GM08714 (cell line): ENCODE measurements around the gene SPEF1.

ENCODE experiments used
- H3K4me3 ChIP-seq: fragments of 200-500 bp; sonication (Bioruptor generic); 2 replicates; pipeline ENCODE4 v1.5.1; 2014; ENCODE audit warnings: mild to moderate bottlenecking, low read length, inconsistent platforms
- ZNF274 ChIP-seq: IDR thresholded peaks from 2 replicates; pipeline ENCODE4 v1.6.1; 2012; ENCODE audit warnings: mild to moderate bottlenecking, low read depth, low read length

The SPEF1 gene

DNA sequence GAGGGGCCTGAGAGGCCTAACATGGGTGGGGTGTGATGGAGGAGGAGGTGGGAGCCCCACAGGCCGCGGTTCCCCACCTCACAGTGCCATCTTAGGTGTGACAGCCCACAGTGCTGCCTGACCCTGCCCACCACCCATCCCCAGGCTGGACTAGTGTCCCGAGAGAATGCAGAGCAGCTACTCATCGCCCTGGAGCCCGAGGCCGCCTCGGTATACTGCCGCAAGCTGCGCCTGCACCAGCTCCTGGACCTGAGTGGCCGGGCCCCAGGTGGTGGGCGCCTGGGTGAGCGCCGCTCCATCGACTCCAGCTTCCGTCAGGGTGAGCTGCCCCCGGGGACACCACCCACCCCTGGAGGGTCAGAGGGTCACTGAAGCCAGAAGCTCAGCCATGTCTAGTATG lies 33.2 kb downstream of the SPEF1 start:
- no peak overlapping the region for H3K4me3 ChIP-seq
- no peak for TF ChIP-seq ZNF274

DNA sequence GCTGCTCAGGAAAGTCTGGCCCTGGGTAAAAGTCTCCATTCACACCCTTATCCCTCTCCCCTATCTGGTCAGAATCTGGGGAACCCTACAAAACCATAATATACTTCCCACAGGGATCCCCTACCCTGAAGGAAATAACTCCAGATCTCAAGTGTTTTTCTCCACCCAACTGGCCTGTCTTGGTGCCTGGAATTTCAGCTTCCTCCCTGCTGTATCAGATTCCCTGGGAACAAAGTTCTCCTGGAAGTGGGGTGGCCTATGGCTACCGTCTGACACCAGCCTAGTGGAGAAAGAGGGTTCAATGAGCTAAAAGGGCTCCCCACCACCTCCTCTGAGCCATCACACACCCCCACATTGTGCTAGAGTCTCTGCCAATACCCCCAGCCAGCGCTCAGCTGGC lies 33.8 kb downstream of the SPEF1 start:
- TF ChIP-seq ZNF274 = no peak

DNA sequence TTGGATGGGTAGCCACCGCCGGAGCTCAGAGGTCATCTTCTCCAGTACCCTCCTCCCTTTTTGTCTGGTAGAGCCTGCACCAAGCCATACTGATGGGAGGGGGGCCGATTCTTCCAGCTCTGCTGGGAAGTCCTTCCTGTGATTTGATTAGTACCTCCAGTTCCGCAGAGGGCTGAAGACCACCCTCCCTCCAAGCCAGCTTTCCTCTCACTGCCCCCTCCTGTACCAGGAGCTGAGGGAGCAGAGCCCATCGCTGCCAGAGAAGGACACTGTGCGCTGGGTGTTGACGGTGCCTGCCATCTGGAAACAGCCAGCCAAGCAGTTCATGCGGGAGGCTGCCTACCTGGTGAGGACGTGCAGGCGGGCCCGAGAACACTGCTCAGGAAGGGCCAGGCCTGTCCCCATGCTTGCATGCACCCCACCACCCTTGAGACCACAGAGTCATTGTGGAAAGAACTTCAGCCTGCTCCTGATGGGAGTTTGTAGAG lies 35.5 kb downstream of the SPEF1 start:
- TF ChIP-seq ZNF274 = no peak
- no peak overlapping the region for H3K4me3 ChIP-seq

More for the DNA sequence above, 33.8 kb downstream of the SPEF1 start:
- no peak overlapping the region for H3K4me3 ChIP-seq

DNA sequence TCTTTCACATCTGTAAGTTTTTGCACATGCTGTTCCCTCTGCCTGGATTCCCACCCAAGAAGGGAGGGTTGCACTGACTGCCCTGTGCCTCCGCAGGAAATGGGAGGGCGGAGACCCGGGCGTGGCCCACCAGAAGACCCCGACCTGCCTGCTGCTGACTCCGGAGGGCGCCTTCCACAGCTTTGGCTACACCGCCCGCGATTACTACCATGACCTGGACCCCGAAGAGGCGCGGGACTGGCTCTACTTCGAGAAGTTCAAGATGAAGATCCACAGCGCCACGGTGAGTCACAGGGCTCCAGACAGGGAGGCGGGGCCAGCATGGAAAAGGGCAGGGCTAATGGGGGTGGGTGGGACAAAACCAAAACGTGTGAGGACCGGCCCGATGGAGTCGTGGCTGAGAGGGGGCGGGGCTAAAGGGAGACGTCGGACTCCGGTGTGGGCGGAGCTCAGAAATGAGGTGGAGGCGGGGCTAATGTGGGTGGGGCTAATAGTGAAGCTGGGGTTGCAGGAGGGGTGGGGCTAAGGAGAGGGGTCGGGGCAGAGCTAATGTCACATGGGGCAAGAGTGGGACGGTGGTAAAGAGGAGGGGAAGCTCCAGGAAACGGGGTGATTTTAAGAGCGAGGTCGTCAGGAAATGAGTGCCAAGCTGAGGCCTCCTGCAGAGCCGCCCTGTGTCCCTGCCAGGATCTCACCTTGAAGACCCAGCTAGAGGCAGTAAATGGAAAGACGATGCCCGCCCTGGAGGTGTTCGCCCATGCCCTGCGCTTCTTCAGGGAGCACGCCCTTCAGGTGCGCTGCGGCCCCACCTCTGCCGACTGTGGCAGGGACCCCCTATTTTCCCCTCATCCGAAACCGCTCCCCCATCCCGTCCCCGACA lies 36.2 kb downstream of the SPEF1 start:
- H3K4me3 ChIP-seq = no peak overlapping the region

DNA sequence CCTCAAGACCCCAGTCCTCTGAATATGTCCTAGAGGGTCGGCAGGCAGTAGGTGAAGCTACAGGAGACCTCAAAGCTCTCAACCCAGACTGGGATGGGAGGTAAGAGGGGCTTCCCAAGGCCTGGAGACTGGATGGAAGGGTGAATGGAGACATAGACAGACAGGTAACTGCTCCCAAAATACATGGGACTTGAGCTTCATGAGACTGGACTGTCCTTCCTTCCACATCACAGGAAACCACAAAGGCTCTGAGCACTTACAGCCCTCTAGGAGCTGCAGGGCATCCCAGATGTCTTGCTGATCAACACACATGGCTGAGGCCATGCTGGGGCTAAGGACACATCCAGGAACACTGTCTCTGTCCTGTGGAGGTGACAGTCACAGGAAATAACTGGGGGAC lies 37.2 kb downstream of the SPEF1 start:
- no peak overlapping the region for H3K4me3 ChIP-seq

More for the DNA sequence above, 36.2 kb downstream of the SPEF1 start:
- no peak for TF ChIP-seq ZNF274

DNA sequence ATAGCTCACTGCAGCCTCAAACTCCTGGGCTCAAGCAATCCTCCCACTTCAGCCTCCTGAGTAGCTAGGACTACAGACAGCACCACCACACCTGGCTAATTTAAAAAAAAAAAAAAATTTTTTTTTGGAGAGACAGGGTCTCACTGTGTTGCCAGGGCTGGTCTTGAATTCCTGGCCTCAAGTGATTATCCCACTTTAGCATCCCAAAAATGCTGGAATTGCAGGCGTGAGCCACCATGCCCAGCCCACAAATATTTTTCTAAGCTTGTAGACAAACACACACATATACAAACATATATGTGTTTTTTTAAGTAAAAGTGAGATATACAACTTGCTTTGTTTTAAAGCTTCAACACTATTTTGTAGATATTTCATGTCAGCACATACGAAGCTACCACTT lies 38.0 kb downstream of the SPEF1 start:
- no peak for TF ChIP-seq ZNF274
- no peak overlapping the region for H3K4me3 ChIP-seq

More for the DNA sequence above, 37.2 kb downstream of the SPEF1 start:
- no peak for TF ChIP-seq ZNF274

DNA sequence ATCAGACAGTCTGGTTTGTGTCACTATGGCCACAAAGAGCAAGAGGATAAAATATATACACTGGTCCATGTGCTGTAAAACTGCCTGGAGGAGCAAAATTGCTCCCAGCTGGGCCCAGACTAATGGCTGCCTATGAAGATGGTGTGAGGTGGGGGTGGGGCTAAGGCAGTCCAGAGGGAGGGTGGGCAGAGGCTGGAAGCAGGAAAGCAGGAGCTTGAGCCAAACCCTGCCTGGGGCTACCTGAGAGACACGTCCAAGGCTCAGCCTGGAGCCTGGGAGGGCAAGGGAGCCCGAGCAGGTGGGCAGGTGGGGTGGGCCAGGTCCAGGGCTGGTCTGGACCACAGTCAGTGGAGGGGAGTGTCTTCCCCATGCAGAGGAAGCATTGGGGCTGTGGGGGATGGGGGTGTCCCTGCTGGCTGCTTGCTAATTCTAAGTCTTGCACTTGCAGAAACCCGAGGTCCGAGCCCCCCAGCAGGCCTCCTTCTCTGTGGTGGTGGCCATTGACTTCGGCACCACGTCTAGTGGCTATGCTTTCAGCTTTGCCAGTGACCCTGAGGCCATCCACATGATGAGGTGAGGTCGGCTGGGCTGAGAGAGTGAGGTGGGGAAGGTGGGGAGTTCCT lies 39.3 kb downstream of the SPEF1 start:
- H3K4me3 ChIP-seq = no peak overlapping the region
- no peak for TF ChIP-seq ZNF274

DNA sequence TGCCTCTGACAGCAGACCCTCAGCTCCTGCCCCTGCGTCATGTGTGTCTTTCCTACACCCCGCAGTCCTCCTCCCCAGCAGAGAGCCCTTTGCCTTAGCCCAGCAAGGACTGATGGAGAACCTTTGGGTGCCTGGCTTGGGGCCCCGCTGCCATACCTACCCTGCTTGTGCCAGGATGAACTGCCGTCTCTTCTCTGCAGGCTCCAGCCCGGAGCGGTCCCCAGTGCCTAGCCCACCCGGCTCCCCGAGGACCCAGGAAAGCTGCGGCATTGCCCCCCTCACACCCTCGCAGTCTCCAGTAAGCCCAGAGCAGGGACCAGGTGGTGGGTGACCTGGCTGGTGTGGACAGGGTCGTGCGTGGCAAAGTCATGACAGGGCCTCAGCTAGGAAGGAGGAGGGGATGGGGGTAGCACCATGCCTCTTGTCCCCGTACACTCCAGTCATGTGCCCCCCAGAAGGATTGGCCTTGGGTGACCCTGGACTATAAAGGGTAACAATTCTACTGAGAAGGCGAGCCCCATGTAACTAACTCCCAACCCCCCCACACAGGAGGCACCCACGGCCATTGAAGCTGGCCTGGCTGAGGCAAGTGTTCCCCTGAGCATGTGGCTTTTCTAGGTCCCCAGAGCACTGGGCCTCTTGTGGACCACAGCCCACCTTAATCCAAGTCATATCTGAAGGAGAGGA lies 40.5 kb downstream of the SPEF1 start:
- H3K4me3 ChIP-seq = no peak overlapping the region
- TF ChIP-seq ZNF274 = no peak

DNA sequence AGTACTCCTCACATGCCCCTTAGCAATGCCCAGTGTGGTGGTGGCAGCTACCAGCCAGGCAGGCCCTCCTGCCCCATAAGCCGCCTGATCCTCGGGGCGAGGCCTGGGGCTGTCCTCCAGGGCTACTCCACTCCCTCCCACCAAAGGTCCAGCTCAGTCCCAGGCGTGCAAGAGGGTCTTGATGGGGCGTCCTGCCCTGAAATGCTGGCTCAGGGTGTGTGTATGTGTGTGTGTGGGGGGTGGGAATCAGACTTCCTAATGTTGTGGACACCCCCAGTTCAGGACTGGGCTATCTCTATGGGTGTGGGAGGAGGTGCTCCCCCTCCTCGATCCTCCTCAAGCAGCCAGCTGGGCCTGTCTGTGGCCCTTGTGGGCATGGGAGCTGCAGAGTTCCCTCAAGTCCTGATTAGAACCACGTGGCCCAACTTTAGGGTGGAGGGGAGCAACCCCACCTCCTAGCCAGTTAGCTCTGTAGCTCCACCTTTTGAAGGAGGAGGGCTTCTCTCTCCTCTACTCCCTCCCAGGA lies 41.3 kb downstream of the SPEF1 start:
- TF ChIP-seq ZNF274 = no peak
- H3K4me3 ChIP-seq = no peak overlapping the region

DNA sequence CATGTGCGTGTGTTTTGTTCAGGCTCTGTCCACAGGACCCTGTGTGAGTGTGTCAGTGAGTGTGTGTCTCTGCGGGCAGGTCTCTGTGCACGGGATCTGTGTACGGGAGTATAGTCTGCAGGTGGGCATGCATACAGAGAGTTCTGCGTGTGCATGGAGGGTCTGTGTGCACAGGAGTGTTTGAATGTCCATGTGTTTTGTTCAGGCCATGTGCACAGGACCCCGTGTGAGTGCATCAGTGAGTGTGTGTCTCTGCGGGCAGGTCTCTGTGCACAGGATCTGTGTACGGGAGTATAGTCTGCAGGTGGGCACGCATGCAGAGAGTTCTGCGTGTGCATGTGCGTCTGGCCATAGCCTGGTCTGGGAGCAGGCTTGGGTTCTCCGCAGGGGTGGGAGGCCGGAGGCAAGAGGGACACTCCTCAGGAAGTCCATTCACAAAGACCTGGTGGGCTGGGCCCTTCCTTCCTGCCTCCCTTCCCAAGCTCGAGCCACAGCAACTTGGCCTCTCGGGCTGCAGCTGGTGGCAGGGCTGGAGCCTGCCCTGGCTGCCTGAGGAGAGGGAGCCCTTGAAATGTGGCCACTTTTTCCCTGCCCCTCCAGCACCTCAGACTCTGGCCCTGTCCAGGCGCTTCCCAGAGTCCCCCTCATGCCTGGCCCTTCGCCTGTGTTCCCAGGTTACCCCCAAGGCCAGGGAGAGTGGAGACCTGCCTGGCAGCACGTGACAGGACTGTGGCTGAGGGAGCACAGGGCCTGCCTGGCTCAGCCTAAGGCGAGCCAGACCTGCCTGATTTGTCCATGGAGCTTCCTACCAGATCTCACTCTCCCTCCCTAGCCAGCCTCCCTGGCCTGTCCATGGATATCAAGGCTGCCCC lies 42.0 kb downstream of the SPEF1 start:
- no peak for TF ChIP-seq ZNF274
- no peak overlapping the region for H3K4me3 ChIP-seq

DNA sequence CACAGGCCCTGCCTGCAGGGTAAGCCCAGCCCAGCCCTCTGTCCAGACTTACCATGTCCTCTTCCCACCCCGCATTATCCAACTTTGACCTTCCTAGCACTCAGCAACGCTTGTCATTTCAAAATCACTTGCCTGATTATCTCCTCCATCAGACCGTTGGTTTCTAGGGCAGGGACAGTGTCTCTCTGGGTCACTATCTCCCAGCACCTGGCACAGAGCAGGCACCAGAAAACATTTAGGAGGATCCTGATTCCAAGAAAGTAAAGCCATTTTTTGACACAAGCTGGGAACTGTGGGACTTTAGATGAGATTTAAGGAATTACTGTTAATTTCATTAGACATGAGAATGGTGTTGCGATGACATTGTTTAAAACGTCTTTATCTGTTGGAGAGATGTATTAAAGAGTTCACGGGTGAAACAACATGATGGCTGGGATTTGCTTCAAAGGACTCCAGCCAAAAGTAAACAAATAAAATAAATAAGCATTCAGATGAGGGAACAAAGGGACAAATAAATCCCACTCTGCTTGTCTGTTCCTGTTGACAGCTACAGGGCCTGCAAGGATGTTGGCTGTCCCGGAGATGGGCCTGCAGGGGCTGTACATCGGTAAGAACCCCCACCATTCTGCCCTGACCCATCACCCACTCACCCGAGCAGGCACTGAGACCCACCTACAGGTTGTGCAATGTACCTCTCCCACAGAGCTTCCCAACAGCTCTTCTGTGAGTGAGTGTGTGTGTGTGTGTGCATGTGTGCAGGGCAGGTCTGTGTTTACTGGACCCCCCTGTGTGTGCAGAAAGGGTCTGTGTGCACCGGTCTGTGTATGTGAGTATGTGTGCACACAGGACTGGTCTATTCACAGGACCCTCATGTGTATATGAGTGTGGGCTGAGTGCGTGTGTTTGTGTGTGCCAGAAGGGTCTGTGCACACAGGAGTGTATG lies 42.9 kb downstream of the SPEF1 start:
- no peak for TF ChIP-seq ZNF274
- H3K4me3 ChIP-seq = no peak overlapping the region

DNA sequence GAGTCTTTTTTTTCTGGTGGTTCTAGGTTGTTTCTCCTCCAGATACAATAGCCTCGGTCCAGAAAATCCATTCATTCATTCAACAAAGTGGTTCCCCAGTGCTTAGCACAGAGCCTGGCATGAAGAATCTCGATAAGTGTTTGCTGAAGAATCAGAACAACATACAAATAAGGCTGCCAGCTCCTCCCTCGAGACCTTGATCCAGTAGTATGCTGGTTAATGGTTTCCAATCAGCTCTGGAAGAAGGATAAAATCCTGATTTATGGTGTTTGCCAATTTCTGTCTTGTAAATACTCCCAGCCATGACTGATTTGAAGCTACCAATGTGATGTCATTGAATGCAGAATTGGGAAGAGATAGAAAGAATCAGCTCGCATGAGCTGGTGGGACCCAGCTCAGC lies 45.5 kb downstream of the SPEF1 start:
- no peak overlapping the region for H3K4me3 ChIP-seq
- no peak for TF ChIP-seq ZNF274
